NCI-H1694 (cell line): ENCODE results near the gene CFAP99.
"Not testable (repeated sequence)": the region's sequence is repeated elsewhere in the genome, so short reads cannot be mapped to it uniquely, and the experiment has no call there.

Source experiments
- DNase-seq: peaks from one replicate; lab custom pipeline; 2025; lab: John Stamatoyannopoulos, UW

Gene CFAP99

GRCh38 chr4:2429945-2430757, 11.4 kb downstream of the CFAP99 start:
- not testable (repeated sequence) for DNase-seq

GRCh38 chr4:2432004-2432403, 13.2 kb downstream of the CFAP99 start:
- no peak for DNase-seq

- no peak for DNase-seq
These were observed 14.3 kb downstream of the CFAP99 start for GRCh38 chr4:2432991-2433530.

GRCh38 chr4:2433609-2434350, 15.0 kb downstream of the CFAP99 start:
- no peak for DNase-seq

- DNase-seq: no peak
These were observed 15.7 kb downstream of the CFAP99 start for GRCh38 chr4:2434420-2434819.

GRCh38 chr4:2436301-2436700, 17.5 kb downstream of the CFAP99 start:
- no peak for DNase-seq

GRCh38 chr4:2436761-2437474, 18.2 kb downstream of the CFAP99 start:
- no peak for DNase-seq

- DNase-seq: no peak
These were observed 18.9 kb downstream of the CFAP99 start for GRCh38 chr4:2437475-2438215.

GRCh38 chr4:2438822-2439718, 20.3 kb downstream of the CFAP99 start:
- DNase-seq: no peak

GRCh38 chr4:2441393-2442174, 22.8 kb downstream of the CFAP99 start:
- peak; percentile 55 for DNase-seq

GRCh38 chr4:2442175-2442993, 23.6 kb downstream of the CFAP99 start:
- no peak for DNase-seq

GRCh38 chr4:2443061-2443730, 24.4 kb downstream of the CFAP99 start:
- no peak for DNase-seq

- DNase-seq: no peak
These were observed 25.4 kb downstream of the CFAP99 start for GRCh38 chr4:2443956-2444740.

GRCh38 chr4:2445130-2445529, 26.4 kb downstream of the CFAP99 start:
- no peak for DNase-seq

- DNase-seq: no peak
These were observed 26.8 kb downstream of the CFAP99 start for GRCh38 chr4:2445571-2445970.

GRCh38 chr4:2446656-2447564, 28.2 kb downstream of the CFAP99 start:
- no peak for DNase-seq

- no peak for DNase-seq
These were observed 29.8 kb downstream of the CFAP99 start for GRCh38 chr4:2448589-2448988.
